Ovary (tissue), 3 donors: Measurements from ENCODE around the gene PSME2.

Experiments used
- CTCF ChIP-seq, 3 donors: fragments of 450-650 bp in 2 of 3; fragments of 200-600 bp in 1 of 3; IDR thresholded peaks; one replicate each; pipeline versions ENCODE4 v1.5.1 to v1.8.0; 2016 to 2022; ENCODE audit warnings: antibody characterized with exemption in 3 of 3, mild to moderate bottlenecking in 1 of 3
- EP300 ChIP-seq: sonication (generic); formaldehyde crosslinking; IDR thresholded peaks from one replicate; pipeline ENCODE4 v1.6.1; 2017; ENCODE audit warnings: antibody characterized with exemption
- POLR2A ChIP-seq: fragments of 450-650 bp; IDR thresholded peaks from one replicate; pipeline ENCODE4 v1.6.1; 2017; ENCODE audit warnings: antibody characterized with exemption, mild to moderate bottlenecking, moderate library complexity
- donor health status: DM: no; HTN: no; CAD: no.

GRCh38 chr14:24127673-24128072 lies 18.7 kb downstream of the PSME2 start:
- TF ChIP-seq CTCF (IDR thresholded peaks at IDR 0.05) (no peak), EP300 (no peak), POLR2A (no peak)
